B cell (primary cell): ENCODE results near the gene GHR.

ENCODE experiments used
- CTCF ChIP-seq: fragments of 200-600 bp; IDR thresholded peaks from one replicate; pipeline ENCODE4 v1.8.0; 2022; ENCODE audit warnings: antibody characterized with exemption, mild to moderate bottlenecking
- EZH2 ChIP-seq: IDR thresholded peaks from 2 replicates; pipeline ENCODE4 v1.6.1; 2012; ENCODE audit warnings: borderline replicate concordance, low read depth, mild to moderate bottlenecking, moderate library complexity, low read length; ENCODE audit not compliant: insufficient read depth, poor library complexity, severe bottlenecking

- TF ChIP-seq CTCF (no peak), EZH2 (no peak)
These were observed 344.9 kb downstream of the GHR start for GRCh38 chr5:42768106-42768504.
